NCI-H1092 (cell line): ENCODE measurements around the gene HIPK2.

Experiments used
- DNase-seq: peaks from one replicate; lab custom pipeline; 2025; lab: John Stamatoyannopoulos, UW

The HIPK2 gene

DNA sequence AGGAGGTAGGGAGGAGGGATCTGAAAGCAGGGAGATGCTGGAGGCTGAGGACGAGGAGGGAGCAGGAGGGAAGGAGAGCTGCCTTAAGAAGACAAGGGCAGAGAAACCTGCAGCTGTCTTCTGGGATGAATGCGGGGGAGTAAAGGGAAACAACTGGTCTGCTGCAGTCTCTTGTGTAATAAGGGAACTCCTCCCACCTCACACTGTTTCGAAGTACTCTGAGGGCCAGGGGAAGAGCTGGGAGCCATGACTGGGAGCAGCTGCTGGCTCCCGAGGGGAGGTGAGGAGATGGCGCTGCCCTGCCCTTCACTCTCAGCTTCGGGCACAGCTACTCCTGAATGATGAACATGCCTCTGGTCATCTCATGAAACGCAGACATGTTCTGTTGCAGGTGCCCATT, 189.2 kb downstream of the HIPK2 start:
- no peak for DNase-seq

DNA sequence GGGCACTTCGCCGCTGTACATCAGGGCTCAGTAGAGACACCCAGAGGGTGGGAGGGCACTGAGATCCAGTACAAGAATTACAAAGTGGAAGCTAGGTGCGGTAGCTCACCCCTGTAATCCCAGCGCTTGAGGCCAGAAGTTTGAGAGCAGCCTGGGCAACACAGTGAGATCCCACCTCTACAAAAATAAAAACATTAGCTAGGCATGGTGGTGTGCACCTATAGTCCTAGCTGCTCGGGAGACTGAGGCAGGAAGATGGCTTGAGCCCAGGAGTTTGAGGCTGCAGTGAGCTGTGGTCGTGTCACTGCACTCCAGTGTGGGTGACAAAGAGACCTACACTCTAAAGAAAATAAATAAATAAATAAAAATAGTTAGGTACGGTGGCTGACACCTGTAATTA, 190.3 kb downstream of the HIPK2 start:
- no peak for DNase-seq

DNA sequence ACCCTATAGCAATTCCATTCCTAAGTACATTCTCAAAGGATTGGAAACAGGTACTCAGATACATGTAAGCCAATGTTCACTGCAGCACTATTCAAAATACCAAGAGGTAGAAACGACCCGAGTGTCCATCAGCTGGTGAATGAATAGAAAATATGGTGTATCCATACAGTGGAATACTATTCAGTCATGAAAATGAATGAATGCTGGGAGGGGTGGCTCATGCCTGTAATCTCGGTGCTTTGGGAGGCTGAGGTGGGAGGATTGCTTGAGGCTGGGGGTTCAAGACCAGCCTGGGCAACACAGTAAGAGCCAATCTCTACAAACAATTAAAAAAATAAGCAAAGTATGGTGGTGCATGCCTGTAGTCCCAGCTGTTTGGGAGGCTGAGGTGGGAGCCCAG, 191.5 kb downstream of the HIPK2 start:
- no peak for DNase-seq

DNA sequence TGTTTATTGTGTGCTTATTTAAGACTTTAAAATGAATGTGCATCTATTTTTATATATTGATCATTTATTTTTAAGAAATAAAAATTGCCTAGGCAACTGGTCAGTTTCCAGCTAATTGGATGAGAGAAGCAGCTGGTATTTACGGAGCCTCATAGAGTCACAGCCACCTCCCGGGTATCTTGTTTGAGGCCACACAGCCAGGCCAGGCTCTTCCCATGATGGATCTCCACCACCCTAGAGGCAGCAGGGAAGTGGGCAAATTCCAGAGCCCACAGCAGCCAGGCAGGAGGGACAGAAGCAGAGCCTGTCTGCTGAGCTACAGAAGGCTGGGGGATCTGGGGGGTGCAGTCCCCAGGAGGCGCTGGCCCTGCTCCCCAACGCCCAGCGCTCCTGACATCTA, 192.8 kb downstream of the HIPK2 start:
- DNase-seq = no peak

DNA sequence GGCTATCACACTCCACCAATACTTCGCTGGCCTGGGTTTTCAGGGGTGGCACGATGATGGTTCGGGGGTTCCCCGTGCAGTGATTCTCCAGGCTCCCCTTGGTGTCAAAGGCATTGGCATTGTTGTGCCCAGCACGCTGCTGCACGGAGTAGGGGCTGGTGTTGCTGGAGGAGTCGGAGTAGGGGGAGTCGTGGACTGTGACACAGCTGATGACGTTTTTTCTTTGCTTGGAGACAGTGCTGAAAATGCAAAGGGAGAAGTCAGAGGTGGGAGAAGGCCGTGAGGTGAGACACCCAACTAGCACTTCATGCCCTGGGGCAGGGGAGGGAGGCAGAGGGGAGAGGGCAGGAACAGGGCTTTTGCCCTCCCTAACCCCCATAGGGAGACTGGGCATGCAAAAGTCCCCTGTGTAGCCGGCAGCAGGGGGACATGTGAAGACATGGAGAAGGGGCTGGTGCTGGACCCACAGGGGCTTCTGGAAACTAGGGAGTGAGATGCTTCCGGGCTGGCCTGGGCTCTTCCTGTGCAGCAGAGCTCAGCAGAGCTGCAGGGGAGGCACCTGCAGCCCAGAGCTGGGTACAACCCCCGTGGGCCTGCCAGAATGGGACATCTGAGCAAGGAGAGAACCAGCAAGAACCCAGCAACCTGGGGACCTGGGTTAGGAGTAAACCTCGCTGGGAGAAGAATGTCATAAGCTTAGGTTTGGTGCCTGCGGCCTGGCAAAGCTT, 193.8 kb downstream of the HIPK2 start:
- no peak for DNase-seq

DNA sequence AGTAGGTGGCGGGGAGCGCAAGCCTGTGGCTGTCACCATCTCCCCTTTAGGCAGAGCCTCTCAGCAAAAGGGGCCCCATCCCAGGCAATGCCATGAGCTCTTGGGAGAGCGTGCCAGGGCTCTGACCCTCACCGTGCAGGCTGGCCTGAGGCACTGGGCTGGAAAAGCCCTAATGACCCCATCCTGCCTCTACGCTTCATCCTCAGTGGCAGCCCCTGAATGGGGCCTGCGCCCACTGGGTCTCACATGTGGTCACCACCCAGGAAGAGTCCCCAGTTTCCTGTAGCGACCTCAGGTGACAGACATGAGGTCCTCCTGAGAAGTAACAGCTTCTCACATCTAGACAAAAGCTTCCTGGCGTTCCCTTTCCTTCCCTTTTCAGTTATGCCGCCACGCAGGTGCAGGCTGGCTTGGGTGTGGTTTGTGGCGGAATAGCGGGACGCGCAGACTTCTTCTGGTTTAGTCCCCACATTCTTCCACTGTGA, 195.1 kb downstream of the HIPK2 start:
- DNase-seq = no peak

DNA sequence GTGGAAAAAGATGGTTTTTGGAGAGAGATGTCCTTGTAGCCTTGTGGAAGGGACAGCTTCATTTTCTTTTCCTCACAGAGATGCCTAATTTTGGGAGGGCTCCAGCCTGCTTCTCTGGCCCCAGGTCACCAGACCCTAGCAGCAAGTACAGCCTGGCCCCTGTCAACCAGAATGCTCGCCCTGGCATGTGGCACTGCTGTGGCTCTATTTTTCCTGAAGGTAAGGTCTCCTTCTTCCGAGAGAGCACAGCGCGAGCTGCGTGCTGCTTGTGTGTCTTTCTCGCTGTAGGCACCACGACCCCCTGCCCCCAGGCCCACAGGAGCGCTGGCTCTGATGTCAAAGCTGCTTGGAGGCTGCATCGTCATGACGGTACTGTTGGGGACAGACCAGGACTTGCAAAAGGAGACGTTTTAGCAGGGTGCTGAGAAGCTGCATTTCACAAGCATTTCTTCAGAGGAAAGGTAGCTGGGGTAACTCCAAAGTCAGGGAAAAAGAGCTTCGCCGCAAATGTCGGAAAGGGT, 195.6 kb downstream of the HIPK2 start:
- DNase-seq = no peak

DNA sequence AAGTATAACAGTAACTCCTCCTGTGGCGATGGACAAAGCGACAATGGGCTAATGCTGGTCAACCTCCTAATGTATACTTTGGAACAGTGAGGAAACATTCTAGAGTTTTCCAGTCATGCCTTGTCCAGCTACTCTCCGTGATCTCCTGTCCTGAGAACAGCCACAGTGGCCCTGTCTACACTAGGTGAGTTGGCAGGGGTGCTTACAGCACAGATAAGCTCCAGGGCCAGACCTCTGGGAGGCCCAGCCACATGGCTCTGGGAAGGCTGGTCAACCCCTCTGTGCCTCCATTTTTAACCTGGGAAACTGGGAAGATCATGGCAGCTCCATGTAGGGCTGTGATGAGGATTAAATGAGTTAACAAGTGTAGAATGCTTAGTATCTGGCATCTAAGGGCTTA, 197.4 kb downstream of the HIPK2 start:
- DNase-seq = no peak

DNA sequence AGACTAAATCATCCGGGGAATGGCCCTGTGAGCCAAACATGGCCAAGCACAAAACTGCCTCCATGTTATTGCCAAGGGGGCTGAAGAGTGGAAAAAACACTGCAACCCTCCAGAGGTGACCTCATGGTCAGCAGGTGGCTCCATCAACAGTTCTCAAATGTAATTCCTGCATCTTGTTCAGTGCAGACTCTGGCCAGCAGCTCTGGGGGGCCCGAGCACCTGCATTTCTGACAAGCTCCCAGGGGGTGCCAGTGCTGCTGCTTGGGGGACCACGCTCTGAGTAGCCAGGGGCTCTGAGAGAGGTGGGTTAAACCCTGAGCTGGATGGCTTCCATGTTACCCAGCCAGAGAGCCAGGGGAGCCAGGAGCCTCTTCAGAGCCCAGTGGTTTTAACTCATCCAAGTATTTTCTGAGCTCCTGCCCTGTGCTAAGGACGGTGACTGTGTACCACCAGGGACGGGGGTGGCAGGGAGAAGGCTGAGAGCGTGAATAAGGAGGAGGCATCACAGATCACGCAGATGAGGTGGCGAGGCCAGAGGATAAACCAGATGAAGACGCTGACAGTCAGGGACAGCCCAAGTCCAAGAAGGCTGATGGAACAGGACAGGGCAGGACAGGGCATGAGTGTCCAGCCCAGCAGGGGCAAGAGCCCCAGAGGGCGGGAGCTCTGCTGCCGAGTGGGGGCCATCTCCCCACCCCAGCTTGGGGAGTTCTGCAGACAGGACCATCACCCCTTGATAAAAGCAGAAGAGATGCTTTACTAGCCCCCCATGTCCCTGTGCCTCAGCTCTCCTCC, 201.4 kb downstream of the HIPK2 start:
- DNase-seq = no peak

DNA sequence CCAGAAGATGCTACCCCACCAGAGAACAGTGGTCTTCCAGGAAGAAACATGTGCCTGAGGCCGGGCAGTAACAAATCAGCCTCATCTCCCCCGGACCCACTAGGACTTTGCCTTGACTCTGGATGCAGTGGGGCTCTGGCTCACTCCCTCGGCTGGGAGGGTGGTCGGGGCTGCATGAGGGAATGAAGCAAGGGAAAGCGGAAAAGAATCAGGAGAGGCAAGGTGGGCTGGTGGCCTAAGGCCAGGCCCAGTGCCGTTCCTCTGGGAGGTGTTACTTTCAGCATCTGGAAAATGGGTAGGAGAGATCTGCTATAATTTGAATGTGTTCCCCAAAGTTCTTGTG, 202.5 kb downstream of the HIPK2 start:
- no peak for DNase-seq

DNA sequence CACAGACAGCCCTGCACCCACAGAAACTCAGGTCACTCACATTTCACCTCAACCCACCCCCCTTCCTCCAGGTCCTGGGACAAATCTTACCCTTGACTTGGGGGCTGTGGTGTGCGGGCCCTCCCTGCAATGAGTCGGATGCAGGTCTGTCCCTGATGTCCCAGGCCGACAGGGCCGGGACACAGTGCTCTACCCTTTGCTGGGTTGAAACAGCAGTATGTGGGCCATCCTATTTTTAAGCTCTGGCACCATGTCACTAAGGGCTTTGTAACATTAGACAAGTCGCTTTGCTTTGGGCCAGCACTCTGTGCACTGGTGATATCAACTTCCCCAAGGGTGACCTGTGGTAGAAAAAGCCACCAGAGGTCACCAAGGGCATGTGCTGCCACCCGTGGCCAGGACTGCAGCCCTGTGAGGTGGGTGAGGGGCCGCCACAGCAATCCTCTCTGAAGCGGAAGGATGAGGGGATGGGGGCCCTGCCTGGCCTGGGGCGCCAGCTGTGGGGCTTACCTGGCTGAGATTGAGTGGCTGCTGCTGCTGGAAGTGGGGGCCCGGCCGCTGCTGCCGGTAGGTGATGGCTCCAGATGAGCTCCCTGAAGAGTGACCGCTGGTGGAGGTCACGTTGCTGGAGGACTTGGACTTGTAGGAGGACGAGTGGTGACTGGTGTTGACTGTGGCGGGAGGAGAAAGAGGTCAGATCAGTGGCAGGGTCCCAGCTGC, 203.0 kb downstream of the HIPK2 start:
- DNase-seq = no peak

DNA sequence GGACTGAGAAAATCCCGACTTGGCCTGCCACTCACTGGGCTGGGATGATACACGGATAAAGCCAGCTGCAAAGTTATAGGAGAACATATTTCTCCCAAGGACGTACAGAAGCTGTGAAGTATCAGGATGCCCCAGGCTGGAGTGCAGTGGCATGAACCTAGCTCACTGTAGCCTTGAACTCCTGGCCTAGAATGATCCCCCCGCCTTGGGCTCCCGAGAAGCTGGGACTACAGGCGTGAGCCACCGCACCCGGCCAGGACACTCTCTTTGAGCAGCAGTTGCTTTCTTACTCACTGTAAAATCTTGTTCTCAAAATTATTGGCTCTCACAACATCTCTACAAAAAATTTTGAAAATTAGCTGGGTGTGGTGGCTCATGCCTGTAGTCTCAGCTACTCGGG, 203.9 kb downstream of the HIPK2 start:
- DNase-seq = no peak

DNA sequence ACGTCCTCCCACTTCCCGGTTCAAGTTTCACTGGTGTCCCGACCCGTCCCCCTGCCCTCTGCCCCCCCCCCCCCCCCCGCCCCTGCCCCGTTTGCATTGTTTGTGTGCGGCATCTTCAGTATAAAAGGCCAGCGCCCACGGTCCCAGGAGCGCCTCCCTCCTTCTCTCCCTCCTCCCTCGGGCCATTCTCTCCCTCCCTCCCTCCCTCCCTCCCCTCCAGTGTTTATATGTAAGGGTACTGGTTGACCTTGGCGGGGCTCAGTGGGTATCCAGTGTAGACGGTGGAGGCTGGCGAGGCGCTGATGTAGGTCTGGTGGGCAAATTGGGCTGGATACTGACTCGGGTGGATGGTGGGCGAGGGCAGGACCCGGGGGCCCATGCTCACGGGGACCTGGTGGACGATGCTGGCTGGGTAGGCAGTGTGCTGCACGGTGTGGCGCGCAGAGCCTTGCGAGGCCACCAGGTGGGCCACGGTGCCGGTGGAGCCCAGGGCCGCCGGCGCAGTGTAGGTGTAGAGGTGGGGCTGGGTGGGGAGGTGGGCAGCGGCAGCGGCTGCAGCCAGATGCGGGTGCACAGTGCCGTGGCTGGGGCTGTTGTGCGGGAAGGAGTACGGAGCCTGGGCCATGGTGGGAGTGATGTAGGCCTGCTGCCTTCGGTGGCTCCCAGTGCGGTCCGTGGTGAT, 205.0 kb downstream of the HIPK2 start:
- no peak for DNase-seq

DNA sequence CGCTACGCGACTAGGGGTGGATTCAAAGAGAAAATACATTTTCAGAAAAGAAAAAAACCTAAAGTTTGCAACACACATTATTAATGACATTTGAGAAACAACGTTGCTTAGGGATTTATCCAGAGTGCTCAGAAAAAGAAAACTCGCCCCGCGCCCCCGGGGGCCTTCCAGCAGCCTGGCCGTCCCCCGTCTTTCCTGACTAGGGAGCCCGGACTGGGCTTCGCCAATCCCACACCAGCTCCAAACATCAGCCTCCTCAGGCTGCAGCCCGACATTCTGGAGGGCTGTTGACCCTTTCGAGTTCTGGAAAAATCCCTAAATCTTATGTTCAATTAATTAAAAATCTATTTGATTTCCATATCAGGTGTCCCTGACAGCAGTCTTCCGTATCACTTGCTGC, 205.7 kb downstream of the HIPK2 start:
- no peak for DNase-seq

DNA sequence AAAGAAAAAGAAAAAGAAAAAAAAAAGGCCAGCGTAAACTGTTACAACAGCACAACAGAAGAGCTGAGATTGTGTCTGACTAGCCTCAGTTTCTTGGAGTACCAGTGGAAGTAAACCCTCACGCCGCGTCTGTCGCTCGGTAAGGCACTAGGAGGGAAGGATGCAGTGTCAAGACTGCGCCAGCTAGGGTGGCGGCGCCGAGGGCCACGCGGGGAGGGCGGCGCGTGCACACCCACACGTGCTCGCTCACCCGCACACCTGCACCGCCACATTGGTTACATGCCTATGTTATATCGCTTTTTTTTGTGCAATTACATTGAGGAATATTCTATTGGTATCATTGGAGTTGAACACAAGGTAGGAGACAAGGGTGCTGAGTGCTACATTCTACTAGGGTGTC, 206.1 kb downstream of the HIPK2 start:
- no peak for DNase-seq

DNA sequence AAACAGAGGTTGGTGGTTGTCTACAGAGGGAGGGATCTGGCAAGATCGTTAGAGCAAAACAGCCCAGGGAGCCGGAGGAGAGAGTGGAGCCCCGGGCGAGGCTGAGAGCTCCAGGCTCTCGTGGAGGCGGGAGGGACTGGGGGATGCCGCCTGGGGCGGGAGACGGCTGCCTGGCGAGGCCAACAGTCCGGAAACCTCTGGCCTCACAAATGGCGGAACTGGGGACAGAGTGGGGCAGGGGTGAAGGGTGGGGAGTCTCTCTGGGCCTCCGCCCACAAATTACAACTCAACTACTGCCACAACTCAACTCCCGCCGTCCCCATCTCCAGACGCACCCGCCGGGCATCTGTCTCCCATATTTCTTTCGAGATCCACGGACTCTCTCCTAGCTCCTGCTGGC, 206.6 kb downstream of the HIPK2 start:
- no peak for DNase-seq

DNA sequence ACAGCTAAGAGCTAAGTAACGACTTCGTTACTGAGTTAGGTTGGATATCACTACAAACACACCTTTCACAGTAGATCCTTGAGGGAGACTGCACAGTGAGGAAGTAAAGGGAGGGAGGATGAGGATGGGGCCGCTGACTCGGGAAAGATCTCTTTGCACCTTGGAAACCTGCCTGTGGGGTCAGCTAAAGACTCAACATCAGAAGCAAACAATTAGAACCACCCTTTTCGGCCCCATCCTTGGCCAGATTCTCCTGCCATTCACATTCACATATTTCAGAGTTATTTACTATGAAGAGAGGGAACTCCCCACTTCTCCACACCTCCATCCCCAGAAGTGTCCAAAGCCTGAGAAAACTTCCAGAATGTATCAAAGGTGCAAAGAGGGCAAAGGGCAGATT, 207.2 kb downstream of the HIPK2 start:
- DNase-seq = no peak

DNA sequence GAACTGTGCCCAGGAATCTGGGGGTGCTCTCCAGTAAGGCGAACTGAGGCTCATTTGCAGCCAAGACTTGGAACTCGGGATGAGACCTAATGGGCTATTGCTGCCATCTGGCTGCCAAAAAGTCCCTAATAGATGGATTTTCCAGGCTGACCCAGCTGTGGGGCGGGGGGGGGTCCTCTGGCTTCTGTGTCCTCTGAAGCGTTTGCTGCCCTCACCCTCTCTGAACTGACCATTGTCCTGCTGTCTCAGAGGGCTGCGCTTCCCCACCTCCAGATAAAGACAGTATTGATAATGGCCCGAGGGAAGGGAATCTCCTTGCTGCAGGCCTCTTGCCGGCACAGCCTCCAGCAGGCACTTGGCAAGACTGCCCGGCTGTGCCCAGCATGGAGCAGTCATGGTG, 207.7 kb downstream of the HIPK2 start:
- no peak for DNase-seq

DNA sequence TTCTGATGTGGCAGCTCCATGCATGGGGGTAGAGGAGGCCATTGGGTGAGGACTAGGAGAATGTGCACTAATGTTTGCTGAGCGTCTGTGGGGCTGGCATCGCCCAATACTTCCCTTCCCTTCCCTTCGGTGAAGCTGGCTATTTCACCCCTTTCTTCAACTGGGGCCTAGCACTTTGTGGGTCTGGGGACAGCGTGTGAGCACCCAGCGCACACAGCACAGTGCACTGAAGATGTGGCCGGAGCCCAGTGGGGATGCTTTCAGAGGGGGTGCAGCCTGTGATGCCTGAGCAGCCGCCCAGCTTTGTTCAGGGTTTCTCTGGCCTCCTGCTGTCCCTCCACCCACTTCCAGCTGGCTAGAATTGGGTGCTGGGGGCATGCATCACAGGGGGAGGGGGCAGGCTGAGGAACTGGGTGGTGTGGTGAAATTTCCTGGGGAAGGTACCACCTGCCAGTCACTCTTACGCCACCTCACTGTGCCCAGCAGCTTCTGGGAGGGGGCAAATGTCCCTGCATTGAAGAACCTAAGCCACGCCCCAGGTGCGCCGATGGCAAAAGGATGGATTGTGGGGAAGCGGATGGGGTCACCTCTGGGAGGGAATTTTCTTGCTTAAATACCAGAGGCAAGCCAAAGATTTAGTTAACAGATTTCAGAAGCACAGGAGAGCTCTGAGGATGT, 208.8 kb downstream of the HIPK2 start:
- DNase-seq = no peak

DNA sequence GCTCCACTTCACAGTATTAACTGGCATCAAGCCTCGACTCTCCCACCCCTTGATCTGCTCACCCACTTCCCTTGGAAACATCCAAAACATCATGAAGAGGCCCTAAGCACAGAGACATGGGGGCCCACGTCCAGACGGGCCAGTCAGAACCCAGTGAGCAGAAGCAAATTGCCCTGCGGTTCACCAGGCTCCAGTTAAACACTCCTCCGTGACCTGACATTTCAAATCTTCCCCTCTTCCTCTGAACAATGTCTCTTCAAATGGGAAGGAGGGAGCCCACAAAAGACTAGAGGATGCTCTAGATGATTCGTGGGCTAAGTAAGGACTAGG, 209.5 kb downstream of the HIPK2 start:
- DNase-seq = no peak

DNA sequence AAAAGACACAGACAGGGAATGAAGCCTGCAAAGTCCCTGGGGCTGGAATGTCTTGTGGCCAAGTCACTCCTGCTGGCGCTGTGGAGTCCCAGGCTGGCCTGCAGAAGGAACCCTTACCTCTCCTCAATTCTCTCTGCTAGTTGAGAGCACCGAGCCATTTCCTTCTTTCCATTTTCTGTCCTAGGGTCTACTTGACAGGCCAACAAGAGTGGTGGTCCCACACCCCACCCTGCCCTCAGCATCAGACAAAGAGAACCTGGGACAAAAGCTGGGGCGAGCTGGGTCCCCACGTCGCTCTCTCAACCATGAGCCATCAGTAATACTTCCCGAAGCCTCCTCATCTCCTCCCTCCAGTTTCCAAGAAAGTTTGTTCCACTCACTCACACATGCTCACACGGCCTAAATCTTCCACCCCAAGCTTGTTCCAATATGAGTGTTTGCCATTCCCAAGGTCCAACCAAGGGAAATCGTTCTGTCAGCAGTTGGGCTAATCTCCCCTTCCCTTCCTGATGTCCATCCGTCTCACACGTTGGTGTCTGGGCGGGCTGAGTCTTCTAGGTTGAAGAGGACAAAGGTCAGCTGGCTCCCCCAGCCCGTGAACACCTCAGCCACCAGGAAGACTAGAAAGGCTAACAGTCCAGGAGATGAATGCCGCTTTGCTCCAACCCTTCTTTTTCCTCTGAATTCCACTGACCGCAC, 210.0 kb downstream of the HIPK2 start:
- no peak for DNase-seq
